DND-41 (cell line): ENCODE results near the gene RAB11FIP3.

Experiments used
- EZH2 ChIP-seq: IDR thresholded peaks from 3 replicates; pipeline ENCODE4 v1.6.1; 2012; ENCODE audit warnings: borderline replicate concordance, low read depth, mild to moderate bottlenecking, moderate library complexity, low read length, inconsistent platforms; ENCODE audit not compliant: severe bottlenecking
- TF ChIP-seq, protein P1 (sequence below): IDR thresholded peaks from 2 replicates; pipeline ENCODE4 v1.5.1; 2012; ENCODE audit warnings: borderline replicate concordance, low read length, moderate library complexity, mild to moderate bottlenecking; ENCODE audit not compliant: poor library complexity, severe bottlenecking; ENCODE audit errors: extremely low read depth

DNA sequence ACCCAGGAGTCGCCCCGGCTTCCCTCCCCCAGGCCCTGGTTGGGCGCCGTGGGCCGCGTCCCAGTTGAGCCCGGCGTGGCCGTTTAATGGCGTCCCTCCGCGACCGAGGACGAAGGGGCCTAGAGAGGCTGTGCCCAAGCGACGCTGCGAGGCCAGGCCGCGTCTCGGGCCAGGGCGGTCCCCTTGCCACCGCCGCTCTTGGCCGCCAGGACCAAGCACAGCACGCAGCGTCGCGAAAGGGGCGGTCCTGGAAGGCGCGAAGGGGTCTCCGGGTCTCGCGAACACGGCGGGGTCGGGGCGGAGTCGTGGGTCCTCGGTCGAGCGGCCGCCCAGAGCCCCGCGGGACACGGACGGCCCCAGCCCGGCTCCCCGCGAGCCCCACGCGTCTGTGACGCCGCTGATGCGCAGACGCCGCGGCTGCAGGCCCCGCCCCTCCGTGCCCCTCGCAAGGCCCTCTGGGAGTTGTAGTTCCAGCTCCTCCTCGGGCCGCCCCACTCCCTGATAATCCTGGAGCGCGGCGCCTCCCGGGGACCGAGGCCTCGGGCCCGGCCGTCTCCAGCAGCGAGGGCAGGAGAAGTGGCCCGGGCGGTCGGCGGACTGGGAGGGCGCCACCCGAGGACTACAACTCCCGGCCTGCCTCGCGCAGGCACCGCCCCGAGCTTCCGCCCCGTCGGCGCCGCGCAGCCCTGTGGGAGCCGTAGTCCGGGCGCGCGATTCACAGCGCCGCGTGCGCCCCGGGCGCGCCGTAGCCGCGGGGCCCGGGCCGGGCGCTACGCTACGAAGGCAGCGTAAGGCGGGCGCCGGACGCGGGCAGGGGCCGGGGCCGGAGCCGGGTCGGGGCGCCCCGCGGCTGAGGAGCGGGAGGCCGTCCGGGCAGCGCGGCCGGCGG, 101.8 kb downstream of the RAB11FIP3 start, which contains the start of gene CAPN15:
- TF ChIP-seq, protein P1, sequence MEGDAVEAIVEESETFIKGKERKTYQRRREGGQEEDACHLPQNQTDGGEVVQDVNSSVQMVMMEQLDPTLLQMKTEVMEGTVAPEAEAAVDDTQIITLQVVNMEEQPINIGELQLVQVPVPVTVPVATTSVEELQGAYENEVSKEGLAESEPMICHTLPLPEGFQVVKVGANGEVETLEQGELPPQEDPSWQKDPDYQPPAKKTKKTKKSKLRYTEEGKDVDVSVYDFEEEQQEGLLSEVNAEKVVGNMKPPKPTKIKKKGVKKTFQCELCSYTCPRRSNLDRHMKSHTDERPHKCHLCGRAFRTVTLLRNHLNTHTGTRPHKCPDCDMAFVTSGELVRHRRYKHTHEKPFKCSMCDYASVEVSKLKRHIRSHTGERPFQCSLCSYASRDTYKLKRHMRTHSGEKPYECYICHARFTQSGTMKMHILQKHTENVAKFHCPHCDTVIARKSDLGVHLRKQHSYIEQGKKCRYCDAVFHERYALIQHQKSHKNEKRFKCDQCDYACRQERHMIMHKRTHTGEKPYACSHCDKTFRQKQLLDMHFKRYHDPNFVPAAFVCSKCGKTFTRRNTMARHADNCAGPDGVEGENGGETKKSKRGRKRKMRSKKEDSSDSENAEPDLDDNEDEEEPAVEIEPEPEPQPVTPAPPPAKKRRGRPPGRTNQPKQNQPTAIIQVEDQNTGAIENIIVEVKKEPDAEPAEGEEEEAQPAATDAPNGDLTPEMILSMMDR: no peak
- TF ChIP-seq EZH2: no peak
